GM18907 (cell line): ENCODE measurements around the gene FBXW5.
A peak's percentile ranks its signal among the peaks of the same experiment; 100 is the strongest.

Experiments used
- ATAC-seq: cut with Tn5 transposase; IDR thresholded peaks from one replicate; pipeline ENCODE4 v1.9.1; 2021; ENCODE audit warnings: mild to moderate bottlenecking, moderate library complexity; ENCODE audit not compliant: unreplicated experiment

FBXW5 gene

DNA sequence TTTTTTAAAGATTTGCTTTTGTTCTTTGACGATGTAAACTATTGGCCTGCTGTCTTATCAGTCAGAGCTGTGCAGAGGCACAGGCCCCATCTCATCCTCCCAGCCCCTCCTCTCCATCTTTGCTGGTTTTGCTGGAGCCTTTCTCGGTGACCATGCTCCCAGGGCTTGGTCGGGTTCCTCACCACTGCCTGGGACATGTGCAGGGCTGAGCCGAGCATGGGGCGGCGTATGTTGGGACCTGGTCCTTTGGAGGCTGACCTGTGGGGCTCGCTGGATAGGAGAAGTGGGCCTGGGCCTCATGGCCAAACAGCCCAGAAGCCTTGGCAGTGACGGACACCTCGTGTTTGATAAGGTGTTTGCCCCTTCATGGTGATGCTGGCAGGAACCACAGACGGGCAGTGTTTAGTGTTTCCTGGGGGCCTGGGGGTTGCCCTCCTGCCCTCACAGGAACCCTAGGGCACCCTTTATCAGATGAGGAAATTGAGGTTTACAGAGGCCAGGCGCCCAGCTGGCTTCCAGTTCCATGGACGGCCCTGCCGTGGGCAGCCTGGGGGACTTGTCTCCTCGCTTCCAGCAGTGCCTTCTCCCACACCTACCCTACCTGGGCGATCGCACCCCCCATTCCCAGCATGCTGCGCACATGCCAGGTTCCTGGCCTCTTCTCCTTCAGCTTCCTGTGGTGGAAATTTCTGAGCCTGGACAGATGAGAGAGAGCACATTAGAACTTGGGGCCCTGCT, 30.7 kb downstream of the FBXW5 start:
- no peak for ATAC-seq

DNA sequence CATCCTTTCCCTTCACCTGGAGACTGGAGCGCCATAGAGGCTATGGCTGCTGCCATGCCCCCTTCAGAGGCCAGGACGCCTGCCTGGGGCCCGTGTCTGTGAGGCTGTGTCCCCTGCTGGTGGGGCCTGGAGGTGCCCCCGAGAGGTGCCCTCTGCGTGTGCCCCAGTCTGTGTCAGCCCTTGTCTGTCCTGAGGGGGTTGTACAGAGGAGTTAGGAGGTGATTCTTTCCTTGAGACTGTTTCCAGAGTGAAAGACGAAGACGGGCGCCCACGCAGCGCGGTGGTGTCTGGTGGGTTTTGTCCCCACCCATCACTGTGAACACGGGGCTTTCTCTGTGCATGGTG, 33.7 kb downstream of the FBXW5 start:
- no peak for ATAC-seq

- ATAC-seq, result no peak
Observed at GRCh38 chr9:136910197-136910900, 34.2 kb downstream of the FBXW5 start.

DNA sequence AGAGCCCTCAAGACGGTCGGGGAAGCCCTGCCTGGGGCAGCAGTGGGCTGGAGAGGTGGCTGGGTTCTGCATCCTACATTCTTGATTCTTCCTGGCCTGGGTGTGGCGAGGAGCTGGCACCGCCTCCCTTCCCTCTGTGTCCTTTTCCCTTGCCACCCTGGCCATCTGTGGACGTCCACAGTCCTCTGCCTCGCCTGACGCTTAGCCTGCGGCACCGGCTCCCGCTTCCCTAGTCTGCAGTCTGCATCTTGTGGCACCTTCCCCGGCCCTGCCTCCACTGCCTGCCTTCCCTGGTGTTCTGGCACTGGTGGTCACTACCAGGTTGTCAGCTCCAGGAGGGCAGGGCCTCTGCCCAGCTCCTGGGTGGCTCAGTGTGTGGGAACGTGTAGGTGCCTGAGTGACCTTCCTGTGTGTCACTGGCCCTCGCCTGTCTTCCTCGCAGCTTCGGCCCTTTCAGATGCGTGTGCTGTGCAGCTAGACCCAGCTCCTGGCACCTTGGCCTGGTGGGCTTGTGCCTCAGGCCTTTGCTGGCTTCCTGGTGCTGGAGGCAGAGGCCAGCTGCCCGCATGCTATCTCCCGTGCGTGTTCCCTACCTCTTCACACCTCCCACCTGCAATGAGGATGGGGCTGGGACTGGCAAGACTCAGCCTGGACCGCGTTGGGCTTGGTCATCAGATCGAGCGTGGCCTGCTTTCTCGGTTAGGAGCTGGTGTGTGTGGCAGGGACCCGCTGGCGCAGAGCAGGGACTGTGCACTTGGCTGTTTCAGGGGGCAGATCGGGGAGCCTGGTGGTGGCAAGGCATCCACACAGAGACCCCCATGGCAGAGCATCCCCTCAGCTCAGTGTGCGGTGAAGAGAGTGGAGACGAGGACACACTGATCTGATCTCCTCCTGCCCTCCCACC, 37.3 kb downstream of the FBXW5 start:
- no peak for ATAC-seq

DNA sequence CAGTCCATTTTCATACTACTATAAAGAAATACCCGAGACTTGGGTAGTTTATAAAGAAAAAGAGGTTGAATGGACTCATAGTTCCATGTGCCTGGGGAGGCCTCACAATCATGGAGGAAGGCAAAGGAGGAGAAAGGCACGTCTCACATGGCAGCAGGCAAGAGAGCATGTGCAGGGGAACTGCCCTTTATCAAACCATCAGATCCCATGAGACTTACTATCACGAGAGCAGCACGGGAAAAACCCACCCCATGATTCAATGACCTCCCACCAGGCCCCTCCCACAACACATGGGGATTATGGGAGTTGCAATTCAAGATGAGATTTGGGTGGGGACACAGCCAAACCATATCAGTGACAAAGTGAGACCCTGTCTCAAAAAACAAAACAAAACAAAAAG, 38.3 kb downstream of the FBXW5 start:
- ATAC-seq, result no peak

DNA sequence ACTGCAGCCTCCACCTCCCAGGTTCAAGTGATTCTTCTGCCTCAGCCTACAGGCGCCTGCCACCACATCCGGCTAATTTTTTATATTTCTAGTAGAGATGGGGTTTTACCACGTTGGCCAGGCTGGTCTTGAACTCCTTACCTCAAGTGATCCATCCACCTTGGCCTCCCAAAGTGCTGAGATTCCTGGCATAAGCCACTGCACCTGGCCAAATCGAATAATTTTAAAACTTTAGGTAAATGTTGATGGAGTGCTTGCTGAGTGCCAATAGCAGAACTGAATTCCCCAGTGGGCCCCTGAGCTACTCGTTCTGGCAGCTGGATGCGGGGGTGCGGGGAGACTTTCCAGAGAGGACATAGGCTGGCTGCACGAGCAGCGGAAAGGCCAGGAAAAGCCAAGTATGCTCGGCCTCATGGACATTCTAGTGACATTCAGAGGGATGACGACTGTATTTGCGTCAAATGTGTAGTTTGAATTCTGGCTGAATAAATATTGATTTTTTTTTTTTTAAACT, 41.4 kb downstream of the FBXW5 start:
- no peak for ATAC-seq

DNA sequence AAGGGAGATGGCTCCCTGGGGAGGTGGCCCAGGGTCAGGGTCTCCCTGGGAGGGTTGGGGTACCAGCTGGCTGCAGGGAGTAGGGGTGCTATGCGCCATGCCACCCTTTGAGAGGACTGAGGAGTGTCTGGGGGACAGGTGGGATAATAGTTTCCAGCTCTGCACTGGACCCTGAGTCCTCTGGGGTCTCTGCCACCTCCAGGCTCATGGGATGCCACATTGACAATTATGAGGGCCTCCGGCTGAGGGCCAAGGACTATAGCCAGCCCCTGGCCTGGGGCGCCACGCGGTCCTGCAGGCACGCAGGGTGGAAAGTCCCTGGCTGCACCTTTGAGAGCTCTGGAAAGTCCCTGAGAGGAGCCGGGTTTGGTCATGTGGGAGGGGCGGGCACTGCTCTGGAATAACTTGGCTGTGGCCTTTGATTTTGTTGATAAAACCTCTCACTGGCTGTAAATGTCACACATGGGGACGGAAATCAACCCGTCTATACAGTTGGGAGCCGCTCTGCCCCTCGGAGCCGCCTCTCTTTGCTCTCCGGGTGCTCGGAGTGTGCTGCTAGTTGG, 42.2 kb downstream of the FBXW5 start:
- peak; percentile 68 for ATAC-seq

GRCh38 chr9:136901516-136902258, 42.9 kb downstream of the FBXW5 start:
- ATAC-seq, result peak; percentile 59

DNA sequence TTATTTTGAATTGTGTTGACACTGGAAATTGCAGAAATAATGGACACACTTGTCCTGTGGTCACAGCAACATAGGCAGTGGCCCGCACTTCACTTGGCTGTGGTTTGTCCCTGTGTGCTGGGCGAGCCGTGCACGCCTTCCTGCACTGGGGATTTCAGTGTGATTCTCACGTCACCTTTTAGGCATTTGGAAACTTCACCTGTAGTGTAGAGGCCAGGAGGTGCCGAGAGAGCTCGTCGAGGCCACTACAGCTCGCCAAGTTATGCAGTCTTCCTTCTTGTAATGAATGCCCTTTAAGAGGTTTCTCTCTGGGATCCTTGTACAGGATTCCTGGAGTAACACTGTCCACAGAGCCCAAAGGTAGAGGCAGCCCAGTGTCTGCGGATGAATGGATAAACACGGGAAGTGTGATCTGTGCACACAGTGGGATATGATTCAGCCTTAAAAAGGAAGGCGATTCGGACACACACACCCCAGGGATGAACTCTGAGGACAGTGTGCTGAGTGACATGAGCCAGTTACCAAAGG, 43.5 kb downstream of the FBXW5 start:
- ATAC-seq, result no peak

- ATAC-seq, result no peak
Observed at GRCh38 chr9:136900556-136900955, 44.0 kb downstream of the FBXW5 start.

DNA sequence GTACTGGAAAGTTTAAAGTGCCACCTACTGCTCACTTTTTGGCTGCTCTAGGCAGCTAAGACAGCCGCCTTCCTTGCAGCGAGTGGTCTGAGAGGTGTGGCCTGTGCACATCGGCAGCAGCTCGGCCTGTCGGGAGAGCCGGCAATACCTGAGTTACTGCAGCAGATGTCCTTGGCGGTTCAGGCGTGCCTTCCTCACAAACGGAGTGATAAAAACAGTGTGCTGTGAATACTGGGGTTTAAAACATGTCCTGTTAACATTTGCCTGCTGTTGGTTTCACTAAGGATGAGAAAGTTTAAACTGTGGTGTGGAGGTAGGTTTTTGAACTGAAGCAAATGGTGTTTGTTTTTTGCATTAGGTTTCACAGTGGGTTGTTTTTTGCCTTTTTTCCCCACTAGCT, 45.3 kb downstream of the FBXW5 start:
- peak; percentile 28 for ATAC-seq

GRCh38 chr9:136898483-136899100, 45.9 kb downstream of the FBXW5 start:
- no peak for ATAC-seq

DNA sequence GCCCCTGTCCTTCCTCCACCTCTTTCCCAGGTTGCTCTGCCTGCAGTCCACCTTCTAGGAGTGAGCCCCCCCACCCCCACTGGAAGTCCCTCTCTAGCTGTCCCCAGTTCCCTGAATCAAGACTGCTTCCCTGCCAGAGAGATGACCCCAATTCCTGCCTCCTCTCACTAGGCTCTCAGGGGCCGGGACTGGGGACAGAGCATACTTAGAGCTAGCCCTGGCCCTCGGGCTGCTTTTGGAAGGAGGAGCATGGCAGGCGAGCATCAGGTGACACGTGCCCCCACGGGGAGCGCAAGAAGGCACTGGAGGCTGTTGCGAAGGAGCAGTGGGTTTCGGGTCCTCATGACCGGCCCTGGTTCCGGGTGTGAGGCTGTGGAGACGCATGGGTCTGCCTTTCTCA, 48.5 kb downstream of the FBXW5 start:
- no peak for ATAC-seq

DNA sequence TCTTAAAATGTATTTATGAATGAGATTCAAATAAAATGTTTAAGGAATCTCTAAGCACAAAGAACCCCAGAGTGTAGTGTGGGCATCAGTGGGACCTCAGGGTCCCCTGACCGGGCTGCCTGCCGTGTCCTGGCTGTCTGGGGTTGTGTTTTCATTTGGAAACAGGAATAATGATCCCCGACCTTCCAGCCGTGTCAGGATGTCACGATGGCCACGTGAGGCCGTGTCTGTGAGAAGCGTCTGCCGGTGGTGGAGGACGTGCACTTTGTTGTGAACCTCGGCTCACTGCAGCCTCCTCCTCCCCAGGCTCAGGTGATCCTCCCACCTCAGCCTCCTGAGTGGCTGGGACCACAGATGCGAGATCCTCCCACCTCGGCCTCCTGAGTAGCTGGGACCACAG, 53.9 kb downstream of the FBXW5 start:
- ATAC-seq, result no peak
